HCT116 (cell line): Measurements from ENCODE around the gene SULT1C3.

Source experiments
- FOSL1 ChIP-seq: IDR thresholded peaks from 2 replicates; pipeline ENCODE4 v1.6.1; 2012; ENCODE audit warnings: low read depth
- POLR2A ChIP-seq: IDR thresholded peaks from 2 replicates; pipeline ENCODE4 v1.7.0; 2011; ENCODE audit warnings: borderline replicate concordance; ENCODE audit not compliant: insufficient read depth, insufficient read length; ENCODE audit errors: extremely low read depth
- RAD21 ChIP-seq: IDR thresholded peaks from 2 replicates; pipeline ENCODE4 v1.6.1; 2012; ENCODE audit warnings: low read depth, mild to moderate bottlenecking
- TF ChIP-seq, protein P1 (sequence below): IDR thresholded peaks from 2 replicates; pipeline ENCODE4 v1.6.1; 2012; ENCODE audit warnings: low read depth

DNA sequence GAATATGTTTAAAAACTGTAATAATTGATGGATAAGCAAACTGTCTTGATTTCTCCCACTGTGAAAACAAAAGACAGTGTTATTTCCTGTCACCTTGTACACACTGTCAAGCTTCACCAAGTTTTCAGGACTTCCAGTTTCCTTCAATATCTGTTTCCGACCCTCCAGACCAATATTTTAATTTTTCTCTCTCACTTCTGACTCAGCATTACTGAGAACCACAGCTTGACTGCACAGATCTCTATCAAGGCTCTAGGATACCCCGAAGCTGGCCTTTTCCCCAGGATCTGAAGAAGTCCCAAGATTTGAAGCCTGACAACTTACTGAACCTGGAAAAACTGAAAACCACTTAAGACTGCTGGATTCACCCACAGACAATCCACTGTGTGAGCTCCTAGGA is 13.2 kb upstream of the SULT1C3 start:
- TF ChIP-seq POLR2A (no peak), RAD21 (no peak), FOSL1 (no peak)
- TF ChIP-seq, protein P1, sequence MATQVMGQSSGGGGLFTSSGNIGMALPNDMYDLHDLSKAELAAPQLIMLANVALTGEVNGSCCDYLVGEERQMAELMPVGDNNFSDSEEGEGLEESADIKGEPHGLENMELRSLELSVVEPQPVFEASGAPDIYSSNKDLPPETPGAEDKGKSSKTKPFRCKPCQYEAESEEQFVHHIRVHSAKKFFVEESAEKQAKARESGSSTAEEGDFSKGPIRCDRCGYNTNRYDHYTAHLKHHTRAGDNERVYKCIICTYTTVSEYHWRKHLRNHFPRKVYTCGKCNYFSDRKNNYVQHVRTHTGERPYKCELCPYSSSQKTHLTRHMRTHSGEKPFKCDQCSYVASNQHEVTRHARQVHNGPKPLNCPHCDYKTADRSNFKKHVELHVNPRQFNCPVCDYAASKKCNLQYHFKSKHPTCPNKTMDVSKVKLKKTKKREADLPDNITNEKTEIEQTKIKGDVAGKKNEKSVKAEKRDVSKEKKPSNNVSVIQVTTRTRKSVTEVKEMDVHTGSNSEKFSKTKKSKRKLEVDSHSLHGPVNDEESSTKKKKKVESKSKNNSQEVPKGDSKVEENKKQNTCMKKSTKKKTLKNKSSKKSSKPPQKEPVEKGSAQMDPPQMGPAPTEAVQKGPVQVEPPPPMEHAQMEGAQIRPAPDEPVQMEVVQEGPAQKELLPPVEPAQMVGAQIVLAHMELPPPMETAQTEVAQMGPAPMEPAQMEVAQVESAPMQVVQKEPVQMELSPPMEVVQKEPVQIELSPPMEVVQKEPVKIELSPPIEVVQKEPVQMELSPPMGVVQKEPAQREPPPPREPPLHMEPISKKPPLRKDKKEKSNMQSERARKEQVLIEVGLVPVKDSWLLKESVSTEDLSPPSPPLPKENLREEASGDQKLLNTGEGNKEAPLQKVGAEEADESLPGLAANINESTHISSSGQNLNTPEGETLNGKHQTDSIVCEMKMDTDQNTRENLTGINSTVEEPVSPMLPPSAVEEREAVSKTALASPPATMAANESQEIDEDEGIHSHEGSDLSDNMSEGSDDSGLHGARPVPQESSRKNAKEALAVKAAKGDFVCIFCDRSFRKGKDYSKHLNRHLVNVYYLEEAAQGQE, result no peak
